Measurements from ENCODE around the gene TIAM2.

The TIAM2 gene

DNA sequence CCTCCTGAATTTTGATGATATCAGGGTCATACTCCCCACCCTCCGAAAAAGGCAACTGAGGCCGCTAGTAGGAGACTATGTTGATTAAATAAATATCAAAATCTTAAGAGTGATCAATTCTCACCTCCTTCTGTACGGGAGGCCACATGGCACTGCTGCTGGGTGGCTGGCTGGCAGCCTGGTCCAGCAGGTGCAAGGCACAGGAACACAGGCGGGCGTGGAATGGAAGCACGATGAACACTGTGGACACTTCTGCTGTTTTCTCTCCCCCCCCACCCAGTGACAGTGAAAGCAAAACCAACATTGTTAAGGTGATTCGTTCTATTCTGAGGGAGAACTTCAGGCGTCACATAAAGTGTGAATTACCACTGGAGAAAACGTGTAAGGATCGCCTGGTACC, 259.0 kb downstream of the TIAM2 start:
- TF ChIP-seq, protein P1, sequence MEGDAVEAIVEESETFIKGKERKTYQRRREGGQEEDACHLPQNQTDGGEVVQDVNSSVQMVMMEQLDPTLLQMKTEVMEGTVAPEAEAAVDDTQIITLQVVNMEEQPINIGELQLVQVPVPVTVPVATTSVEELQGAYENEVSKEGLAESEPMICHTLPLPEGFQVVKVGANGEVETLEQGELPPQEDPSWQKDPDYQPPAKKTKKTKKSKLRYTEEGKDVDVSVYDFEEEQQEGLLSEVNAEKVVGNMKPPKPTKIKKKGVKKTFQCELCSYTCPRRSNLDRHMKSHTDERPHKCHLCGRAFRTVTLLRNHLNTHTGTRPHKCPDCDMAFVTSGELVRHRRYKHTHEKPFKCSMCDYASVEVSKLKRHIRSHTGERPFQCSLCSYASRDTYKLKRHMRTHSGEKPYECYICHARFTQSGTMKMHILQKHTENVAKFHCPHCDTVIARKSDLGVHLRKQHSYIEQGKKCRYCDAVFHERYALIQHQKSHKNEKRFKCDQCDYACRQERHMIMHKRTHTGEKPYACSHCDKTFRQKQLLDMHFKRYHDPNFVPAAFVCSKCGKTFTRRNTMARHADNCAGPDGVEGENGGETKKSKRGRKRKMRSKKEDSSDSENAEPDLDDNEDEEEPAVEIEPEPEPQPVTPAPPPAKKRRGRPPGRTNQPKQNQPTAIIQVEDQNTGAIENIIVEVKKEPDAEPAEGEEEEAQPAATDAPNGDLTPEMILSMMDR (IDR thresholded peaks at IDR 0.05; ENCODE audit: low read depth, low read length) = no peak
- no peak overlapping the region for H3K4me3 ChIP-seq (ENCODE audit: low read depth, low read length)

DNA sequence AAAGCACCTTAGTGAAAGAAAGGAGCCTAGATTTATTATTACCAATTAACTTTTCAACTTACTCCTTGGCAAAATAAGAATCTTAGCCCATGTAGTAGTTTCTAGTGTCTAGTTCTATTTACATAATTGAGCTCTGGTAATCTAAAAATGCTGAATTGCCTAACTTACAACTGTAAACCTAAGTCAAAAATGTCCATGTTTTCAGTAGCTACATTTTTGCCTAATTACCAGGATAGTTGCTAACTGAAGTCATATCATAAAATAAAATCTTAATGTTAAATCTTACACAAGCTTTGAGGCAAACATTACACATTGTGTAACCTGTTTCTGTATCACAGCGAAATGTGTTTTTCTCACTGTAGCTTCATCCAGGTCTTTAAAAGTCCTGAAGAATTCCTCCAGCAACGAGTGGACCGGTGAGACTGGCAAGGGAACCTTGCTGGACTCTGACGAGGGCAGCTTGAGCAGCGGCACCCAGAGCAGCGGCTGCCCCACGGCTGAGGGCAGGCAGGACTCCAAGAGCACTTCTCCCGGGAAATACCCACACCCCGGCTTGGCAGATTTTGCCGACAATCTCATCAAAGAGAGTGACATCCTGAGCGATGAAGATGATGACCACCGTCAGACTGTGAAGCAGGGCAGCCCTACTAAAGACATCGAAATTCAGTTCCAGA, 261.1 kb downstream of the TIAM2 start:
- TF ChIP-seq, protein P1 (IDR thresholded peaks at IDR 0.05; ENCODE audit: low read depth, low read length) = no peak
- no peak overlapping the region for H3K4me3 ChIP-seq (ENCODE audit: low read depth, low read length)

DNA sequence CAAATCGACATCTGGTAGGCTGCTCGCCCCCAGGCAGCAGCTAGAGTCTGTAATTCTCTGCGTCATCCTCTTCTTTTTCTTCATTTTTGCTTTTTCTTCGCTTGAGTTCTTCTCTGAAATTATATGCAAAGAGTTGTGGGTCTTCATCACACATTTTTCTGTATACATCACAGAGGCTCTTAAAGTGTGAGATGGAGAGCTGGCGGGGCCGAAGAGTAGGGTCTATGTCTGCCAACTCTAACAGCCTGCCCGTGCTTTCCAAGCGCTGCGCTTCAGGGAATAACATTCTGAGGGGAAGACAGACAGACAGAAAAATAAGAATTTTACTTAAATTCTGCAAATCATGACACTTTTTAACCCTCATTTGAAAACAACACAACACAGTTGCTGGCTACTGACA, 262.7 kb downstream of the TIAM2 start:
- TF ChIP-seq, protein P1 (IDR thresholded peaks at IDR 0.05; ENCODE audit: low read depth, low read length) = no peak
- H3K4me3 ChIP-seq (ENCODE audit: low read depth, low read length) = no peak overlapping the region

DNA sequence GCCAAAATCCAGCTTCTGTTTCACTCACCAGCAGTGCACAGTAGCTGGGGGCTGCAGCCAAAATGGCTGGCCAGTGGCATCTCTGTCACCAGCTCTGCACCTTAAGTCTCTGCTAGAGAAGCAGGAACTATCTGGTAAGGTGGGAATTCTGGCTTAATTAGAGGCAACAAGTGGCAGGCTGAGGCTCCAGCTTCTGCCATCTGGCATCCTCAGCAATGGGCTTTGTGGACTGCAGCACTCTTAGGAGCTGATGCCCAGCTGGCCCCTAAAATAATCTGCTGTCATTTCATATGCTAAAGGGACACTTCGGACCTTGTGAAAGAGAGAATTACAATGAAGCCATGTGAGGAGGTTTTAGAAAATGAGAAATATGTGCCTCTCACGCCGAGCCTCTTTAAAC, 264.1 kb downstream of the TIAM2 start:
- no peak overlapping the region for H3K4me3 ChIP-seq (ENCODE audit: low read depth, low read length)
- TF ChIP-seq, protein P1 (IDR thresholded peaks at IDR 0.05; ENCODE audit: low read depth, low read length) = no peak

DNA sequence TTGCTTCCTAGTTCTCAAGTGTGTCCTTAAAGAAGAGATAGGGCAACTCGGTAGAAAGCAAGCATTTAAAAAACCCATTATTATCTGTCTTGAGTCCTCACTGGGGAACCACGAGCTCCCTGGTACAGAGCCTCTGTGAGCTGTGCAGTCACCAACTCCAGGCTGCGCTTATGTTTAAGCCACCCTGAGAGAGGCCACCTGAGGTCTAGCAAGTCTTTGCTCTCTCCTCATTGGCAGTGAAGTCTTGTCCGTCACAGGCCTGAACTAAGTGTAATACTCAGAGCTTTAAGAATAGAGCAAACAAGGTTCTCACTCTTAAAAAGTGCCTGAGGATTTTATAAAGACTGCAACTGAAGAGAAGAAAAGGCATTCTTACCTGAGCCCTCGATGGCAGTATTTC, 264.8 kb downstream of the TIAM2 start:
- TF ChIP-seq, protein P1 (IDR thresholded peaks at IDR 0.05; ENCODE audit: low read depth, low read length) = no peak
- H3K4me3 ChIP-seq (ENCODE audit: low read depth, low read length) = no peak overlapping the region

DNA sequence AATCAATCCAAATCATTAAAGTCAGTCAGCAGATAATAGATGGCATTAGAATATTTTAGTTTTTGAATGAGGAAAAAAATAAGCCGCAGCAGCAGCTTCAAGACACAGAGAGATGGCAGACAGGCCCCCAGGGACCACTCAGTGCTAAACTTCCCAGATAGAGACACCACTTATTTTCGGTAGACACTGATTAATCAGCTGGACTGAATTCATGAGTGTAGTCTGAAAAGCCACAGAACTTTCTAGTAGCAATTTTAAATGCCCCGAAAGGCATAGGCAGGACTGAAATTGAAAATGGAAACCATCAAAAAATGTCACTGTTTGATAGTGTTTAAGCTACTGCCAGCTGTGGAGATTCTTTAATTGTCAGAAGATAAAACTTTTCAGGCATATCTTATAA, 265.6 kb downstream of the TIAM2 start:
- H3K4me3 ChIP-seq (ENCODE audit: low read depth, low read length) = no peak overlapping the region
- TF ChIP-seq, protein P1 (IDR thresholded peaks at IDR 0.05; ENCODE audit: low read depth, low read length) = no peak

DNA sequence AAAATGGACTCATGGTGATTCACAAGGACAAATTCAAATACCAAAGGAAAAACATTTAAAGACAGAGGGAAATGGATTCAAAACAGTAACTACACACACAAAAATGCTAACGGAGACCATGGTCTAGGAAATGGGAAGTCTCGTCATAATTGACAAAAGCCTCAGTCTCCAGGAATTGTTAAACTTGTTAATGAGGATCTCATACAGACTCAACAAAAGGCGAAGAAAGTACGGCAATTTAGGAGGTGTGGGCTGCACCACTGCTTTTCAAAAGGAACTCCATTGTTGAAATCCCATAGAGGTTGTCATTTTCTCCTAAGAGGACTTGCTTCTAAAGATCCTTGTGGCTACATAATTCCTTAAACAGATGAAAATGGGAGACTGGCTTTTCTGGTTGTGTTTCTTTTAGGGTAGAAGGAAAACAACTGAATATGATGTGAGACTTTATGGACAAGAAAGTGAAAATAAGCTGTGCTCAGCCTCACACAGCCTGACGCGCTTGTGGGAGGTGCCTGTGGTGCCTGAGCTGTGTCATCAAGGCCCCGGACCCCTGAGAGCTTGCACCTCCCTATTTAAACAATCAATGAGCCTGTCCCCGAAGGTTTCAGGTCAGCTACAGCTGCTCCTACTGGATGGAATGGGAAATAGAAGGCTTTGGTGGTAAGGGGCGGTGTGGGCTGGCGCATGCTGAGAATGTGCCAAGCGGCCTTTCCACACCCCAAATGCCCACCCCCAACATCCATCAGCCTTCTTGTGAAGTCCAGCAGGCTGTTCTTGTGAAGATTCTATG, 266.2 kb downstream of the TIAM2 start:
- H3K4me3 ChIP-seq (ENCODE audit: low read depth, low read length) = no peak overlapping the region
- TF ChIP-seq, protein P1 (IDR thresholded peaks at IDR 0.05; ENCODE audit: low read depth, low read length) = no peak

Measured in WI38 (cell line).